HepG2 (cell line): Measurements from ENCODE around the gene VAV2. TPM values are rescaled to one million over a fixed set of nuclear protein-coding genes. Genes with fewer than 3 reads are reported as not detected.

Experiments
- KDM2A ChIP-seq: sonication (generic); formaldehyde crosslinking; IDR thresholded peaks from 2 replicates; pipeline ENCODE4 v1.4.0; 2020; ENCODE audit warnings: low read depth, missing genetic modification reagents, borderline replicate concordance
- LBX2 ChIP-seq: sonication (generic); formaldehyde crosslinking; IDR thresholded peaks from 2 replicates; pipeline ENCODE4 v1.5.0; 2020; ENCODE audit warnings: missing genetic modification reagents, mild to moderate bottlenecking, borderline replicate concordance
- MLLT10 ChIP-seq: sonication (generic); formaldehyde crosslinking; IDR thresholded peaks from 2 replicates; pipeline ENCODE4 v1.4.0; 2020; ENCODE audit warnings: missing genetic modification reagents
- MYC ChIP-seq: sonication (generic); formaldehyde crosslinking; IDR thresholded peaks from 2 replicates; pipeline ENCODE4 v1.9.0; 2021; ENCODE audit warnings: missing genetic modification reagents, borderline replicate concordance
- NFE2 ChIP-seq: sonication (generic); formaldehyde crosslinking; IDR thresholded peaks from 2 replicates; pipeline ENCODE4 v1.4.0; 2020; ENCODE audit warnings: missing genetic modification reagents
- PRDM10 ChIP-seq: sonication (generic); formaldehyde crosslinking; IDR thresholded peaks from 2 replicates; pipeline ENCODE4 v1.4.0; 2020; ENCODE audit warnings: low read depth, missing genetic modification reagents
- YY1 ChIP-seq: IDR thresholded peaks from 2 replicates; pipeline ENCODE4 v1.6.1; 2011; ENCODE audit warnings: low read length, low read depth, moderate library complexity, mild to moderate bottlenecking; ENCODE audit not compliant: insufficient read depth, insufficient replicate concordance
- ZFP91 ChIP-seq: sonication (generic); formaldehyde crosslinking; IDR thresholded peaks from 2 replicates; pipeline ENCODE4 v1.9.0; 2022; ENCODE audit warnings: missing genetic modification reagents, mild to moderate bottlenecking, borderline replicate concordance
- ZNF24 ChIP-seq: fragments of 450-650 bp; IDR thresholded peaks from 2 replicates; pipeline ENCODE4 v1.6.1; 2017; ENCODE audit warnings: antibody characterized with exemption, mild to moderate bottlenecking
- ZNF383 ChIP-seq: sonication (generic); formaldehyde crosslinking; IDR thresholded peaks from 2 replicates; pipeline ENCODE4 v1.4.0; 2020; ENCODE audit warnings: missing genetic modification reagents, mild to moderate bottlenecking, borderline replicate concordance
- ZNF569 ChIP-seq: sonication (generic); formaldehyde crosslinking; IDR thresholded peaks from 2 replicates; pipeline ENCODE4 v1.5.0; 2020; ENCODE audit warnings: mild to moderate bottlenecking, missing genetic modification reagents, moderate library complexity, borderline replicate concordance
- ZNF629 ChIP-seq: sonication (generic); formaldehyde crosslinking; conservative IDR thresholded peaks from 2 replicates; pipeline ENCODE4 v1.5.0; 2020; ENCODE audit warnings: missing genetic modification reagents
- ZNF724P ChIP-seq: sonication (generic); formaldehyde crosslinking; IDR thresholded peaks from 2 replicates; pipeline ENCODE4 v1.8.0; 2022; ENCODE audit warnings: missing genetic modification reagents, borderline replicate concordance
- ZNF75D ChIP-seq: sonication (generic); formaldehyde crosslinking; IDR thresholded peaks from 2 replicates; pipeline ENCODE4 v1.8.1; 2023; ENCODE audit warnings: missing genetic modification reagents, mild to moderate bottlenecking, borderline replicate concordance
- polyA plus RNA-seq, 8 experiments: library from polyadenylated mRNA; depleted of rRNA in 3 of 8; stranded (reverse) in 7 of 8; unstranded in 1 of 8; fragments of >200 nt; fragmentation: Illumina TruSeq in 4 of 8; extraction: Trizol in 4 of 8; gene quantifications; 2 replicates each; pipeline versions ENCODE4 v1.2.1 to v1.2.3, GENCODE V29; 2011 to 2016; ENCODE audit warnings: low read depth in 4 of 8, missing spikeins in 1 of 8, mixed read lengths in 1 of 8; ENCODE audit not compliant: insufficient read depth in 1 of 8
- total RNA-seq, 5 experiments: library from RNA; depleted of rRNA; stranded (reverse); fragments of >200 nt; fragmentation: Illumina TruSeq; extraction: Trizol; gene quantifications; 2 replicates each; pipeline ENCODE4 v1.2.3, GENCODE V29; 2016; ENCODE audit warnings: low read depth in 1 of 5
- TF ChIP-seq, protein P1 (sequence below): sonication (generic); formaldehyde crosslinking; IDR thresholded peaks from 2 replicates; pipeline ENCODE4 v1.5.0; 2020; ENCODE audit warnings: mild to moderate bottlenecking, missing genetic modification reagents
- TF ChIP-seq, protein P2 (sequence below): sonication (generic); formaldehyde crosslinking; IDR thresholded peaks from 2 replicates; pipeline ENCODE4 v1.9.0; 2021; ENCODE audit warnings: missing genetic modification reagents, borderline replicate concordance
- TF ChIP-seq, protein P3 (sequence below): sonication (generic); formaldehyde crosslinking; IDR thresholded peaks from 2 replicates; pipeline ENCODE4 v1.4.0; 2020; ENCODE audit warnings: mild to moderate bottlenecking, missing genetic modification reagents

Gene VAV2
- total and polyA plus RNA-seq, 2 of the 13 experiments (the other 11 are each of a cell fraction or from before 2014, with no cell fraction given) = 22.5 to 22.9 TPM

- no peak for TF ChIP-seq ZNF383 (CRISPR knock-in tag)
- TF ChIP-seq ZNF569 (CRISPR knock-in tag) = no peak
- TF ChIP-seq PRDM10 = no peak
- TF ChIP-seq, protein P1, sequence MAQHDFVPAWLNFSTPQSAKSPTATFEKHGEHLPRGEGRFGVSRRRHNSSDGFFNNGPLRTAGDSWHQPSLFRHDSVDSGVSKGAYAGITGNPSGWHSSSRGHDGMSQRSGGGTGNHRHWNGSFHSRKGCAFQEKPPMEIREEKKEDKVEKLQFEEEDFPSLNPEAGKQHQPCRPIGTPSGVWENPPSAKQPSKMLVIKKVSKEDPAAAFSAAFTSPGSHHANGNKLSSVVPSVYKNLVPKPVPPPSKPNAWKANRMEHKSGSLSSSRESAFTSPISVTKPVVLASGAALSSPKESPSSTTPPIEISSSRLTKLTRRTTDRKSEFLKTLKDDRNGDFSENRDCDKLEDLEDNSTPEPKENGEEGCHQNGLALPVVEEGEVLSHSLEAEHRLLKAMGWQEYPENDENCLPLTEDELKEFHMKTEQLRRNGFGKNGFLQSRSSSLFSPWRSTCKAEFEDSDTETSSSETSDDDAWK (CRISPR knock-in tag) = no peak
- TF ChIP-seq KDM2A (CRISPR knock-in tag) = peak; percentile 64; the same call in 1 of the 2 replicates
- 0 out of 2 replicates have a peak, but pooled peaks have one; percentile 69 for TF ChIP-seq ZNF724P (CRISPR knock-in tag)
- TF ChIP-seq ZNF75D (CRISPR knock-in tag) = no peak
- TF ChIP-seq MLLT10 (CRISPR knock-in tag) = no peak
- no peak for TF ChIP-seq NFE2
- no peak for TF ChIP-seq ZNF24
- peak; percentile 46; the same call in 1 of the 2 replicates for TF ChIP-seq ZFP91 (CRISPR knock-in tag)
- TF ChIP-seq, protein P2, sequence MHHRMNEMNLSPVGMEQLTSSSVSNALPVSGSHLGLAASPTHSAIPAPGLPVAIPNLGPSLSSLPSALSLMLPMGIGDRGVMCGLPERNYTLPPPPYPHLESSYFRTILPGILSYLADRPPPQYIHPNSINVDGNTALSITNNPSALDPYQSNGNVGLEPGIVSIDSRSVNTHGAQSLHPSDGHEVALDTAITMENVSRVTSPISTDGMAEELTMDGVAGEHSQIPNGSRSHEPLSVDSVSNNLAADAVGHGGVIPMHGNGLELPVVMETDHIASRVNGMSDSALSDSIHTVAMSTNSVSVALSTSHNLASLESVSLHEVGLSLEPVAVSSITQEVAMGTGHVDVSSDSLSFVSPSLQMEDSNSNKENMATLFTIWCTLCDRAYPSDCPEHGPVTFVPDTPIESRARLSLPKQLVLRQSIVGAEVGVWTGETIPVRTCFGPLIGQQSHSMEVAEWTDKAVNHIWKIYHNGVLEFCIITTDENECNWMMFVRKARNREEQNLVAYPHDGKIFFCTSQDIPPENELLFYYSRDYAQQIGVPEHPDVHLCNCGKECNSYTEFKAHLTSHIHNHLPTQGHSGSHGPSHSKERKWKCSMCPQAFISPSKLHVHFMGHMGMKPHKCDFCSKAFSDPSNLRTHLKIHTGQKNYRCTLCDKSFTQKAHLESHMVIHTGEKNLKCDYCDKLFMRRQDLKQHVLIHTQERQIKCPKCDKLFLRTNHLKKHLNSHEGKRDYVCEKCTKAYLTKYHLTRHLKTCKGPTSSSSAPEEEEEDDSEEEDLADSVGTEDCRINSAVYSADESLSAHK = 0 out of 2 replicates have a peak, but pooled peaks have one; percentile 37
- peak; percentile 54; the same call in 1 of the 2 replicates for TF ChIP-seq MYC (CRISPR knock-in tag)
- no peak for TF ChIP-seq LBX2
- no peak for TF ChIP-seq ZNF629 (CRISPR knock-in tag)
- TF ChIP-seq, protein P3, sequence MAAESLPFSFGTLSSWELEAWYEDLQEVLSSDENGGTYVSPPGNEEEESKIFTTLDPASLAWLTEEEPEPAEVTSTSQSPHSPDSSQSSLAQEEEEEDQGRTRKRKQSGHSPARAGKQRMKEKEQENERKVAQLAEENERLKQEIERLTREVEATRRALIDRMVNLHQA (CRISPR knock-in tag) = no peak
- no peak for TF ChIP-seq YY1
These were observed 77.4 kb downstream of the VAV2 start (continued) for GRCh38 chr9:133914442-133915342.
